ENCODE measurements around the gene NPIPB4.
"Not testable (repeated sequence)": the region's sequence is repeated elsewhere in the genome, so short reads cannot be mapped to it uniquely, and the experiment has no call there.

NPIPB4 gene

GRCh38 chr16:21857656-21858055 is at the start of gene NPIPB4:
NPIPB4 (minus strand) TSS chr16:21857756; CDS start chr16:21857378, 378 bp downstream.
- H3K4me3 ChIP-seq (ENCODE audit: low read depth, low read length); DNase-seq (ENCODE audit: low read depth): not testable (repeated sequence)

GRCh38 chr16:21898998-21899397 is 41.4 kb upstream of the NPIPB4 start:
- DNase-seq (ENCODE audit: low read depth); H3K4me3 ChIP-seq (ENCODE audit: low read depth, low read length): not testable (repeated sequence)

DNA sequence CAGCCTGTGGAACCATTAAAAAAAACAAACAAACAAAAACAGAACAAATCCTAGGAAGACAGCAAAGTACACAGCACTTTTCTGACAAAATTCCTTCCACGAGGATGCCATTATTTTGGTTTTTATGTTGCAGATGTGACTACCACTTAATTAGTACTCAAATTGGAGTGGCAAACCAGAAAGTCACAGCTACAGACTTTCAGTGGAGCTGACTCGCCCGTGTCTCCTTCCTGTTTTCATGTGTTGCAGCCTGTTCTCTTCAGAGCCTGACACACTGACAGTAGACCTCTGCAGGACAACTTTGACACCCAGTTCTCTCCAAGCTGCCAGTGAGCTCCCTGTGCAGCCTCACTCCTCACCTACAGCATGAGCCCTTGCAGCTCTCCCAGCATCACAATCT is 24.4 kb upstream of the NPIPB4 start:
- H3K4me3 ChIP-seq (ENCODE audit: low read depth, low read length); DNase-seq (ENCODE audit: low read depth): not testable (repeated sequence)

DNA sequence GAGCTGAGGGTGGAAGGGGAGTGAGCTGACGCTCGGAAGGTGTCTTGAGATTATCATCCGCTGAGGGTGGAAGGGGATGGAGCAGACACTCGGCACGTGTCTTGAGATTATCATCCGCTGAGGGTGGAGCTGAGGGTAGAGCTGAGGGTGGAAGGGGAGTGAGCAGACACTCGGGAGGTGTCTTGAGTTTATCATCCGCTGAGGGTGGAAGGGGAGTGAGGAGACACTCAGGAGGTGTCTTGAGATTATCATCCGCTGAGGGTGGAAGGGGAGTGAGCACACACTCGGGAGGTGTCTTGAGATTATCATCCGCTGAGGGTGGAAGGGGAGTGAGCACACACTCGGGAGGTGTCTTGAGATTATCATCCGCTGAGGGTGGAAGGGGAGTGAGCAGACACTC is 20.4 kb downstream of the NPIPB4 start:
- not testable (repeated sequence) for DNase-seq (ENCODE audit: low read depth); H3K4me3 ChIP-seq (ENCODE audit: low read depth, low read length)

DNA sequence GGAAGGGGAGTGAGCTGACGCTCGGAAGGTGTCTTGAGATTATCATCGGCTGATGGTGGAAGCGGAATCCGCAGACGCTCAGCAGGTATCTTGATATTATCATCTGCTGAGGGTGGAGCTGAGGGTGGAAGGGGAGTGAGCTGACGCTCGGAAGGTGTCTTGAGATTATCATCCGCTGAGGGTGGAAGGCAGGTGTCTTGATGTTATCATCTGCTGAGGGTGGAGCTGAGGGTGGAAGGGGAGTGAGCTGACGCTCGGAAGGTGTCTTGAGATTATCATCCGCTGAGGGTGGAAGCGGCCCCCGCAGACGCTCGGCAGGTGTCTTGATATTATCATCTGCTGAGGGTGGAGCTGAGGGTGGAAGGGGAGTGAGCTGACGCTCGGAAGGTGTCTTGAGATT is 21.2 kb downstream of the NPIPB4 start:
- DNase-seq (ENCODE audit: low read depth); H3K4me3 ChIP-seq (ENCODE audit: low read depth, low read length): not testable (repeated sequence)

DNA sequence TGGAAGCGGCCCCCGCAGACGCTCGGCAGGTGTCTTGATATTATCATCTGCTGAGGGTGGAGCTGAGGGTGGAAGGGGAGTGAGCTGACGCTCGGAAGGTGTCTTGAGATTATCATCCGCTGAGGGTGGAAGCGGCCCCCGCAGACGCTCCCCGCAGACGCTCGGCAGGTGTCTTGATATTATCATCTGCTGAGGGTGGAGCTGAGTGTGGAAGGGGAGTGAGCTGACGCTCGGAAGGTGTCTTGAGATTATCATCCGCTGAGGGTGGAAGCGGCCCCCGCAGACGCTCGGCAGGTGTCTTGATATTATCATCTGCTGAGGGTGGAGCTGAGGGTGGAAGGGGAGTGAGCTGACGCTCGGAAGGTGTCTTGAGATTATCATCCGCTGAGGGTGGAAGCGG is 21.8 kb downstream of the NPIPB4 start:
- H3K4me3 ChIP-seq (ENCODE audit: low read depth, low read length); DNase-seq (ENCODE audit: low read depth): not testable (repeated sequence)

GRCh38 chr16:21834211-21834610 is 23.3 kb downstream of the NPIPB4 start:
- not testable (repeated sequence) for H3K4me3 ChIP-seq (ENCODE audit: low read depth, low read length); DNase-seq (ENCODE audit: low read depth)

GRCh38 chr16:21829929-21830328 is 27.6 kb downstream of the NPIPB4 start:
- not testable (repeated sequence) for H3K4me3 ChIP-seq (ENCODE audit: low read depth, low read length); DNase-seq (ENCODE audit: low read depth)

DNA sequence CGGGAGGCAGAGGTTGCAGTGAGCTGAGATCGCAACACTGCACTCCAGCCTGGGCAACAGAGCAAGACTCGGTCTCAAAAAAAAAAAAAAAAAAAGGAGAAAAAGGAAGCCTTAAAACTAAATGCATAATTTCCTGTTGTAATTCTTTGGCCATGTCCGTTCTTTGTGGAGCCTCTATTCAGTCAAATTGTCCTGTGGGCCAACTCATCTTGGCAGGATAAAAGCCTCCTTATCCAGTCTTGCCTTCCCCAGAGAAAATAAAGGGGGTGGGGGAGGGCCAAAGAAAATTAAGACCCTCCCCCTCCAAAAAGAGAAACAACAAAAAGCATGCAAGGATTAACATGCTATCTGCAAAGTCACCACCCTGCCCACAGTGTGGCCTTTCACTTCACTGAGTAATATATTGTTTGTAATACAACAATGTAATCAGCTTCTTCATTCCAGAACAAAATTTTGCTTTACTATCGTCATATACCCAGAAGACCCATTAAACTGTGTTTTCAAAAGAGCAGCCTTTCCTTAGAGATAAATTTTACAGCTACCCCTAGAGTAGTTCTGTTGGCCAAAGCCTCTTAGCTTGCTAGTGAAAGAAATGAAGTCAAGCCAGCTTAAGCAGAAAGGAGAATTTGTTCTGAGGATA is 31.4 kb downstream of the NPIPB4 start:
- H3K4me3 ChIP-seq (ENCODE audit: low read depth, low read length), result not testable (repeated sequence)

GRCh38 chr16:21825526-21825925 is 32.0 kb downstream of the NPIPB4 start:
- not testable (repeated sequence) for DNase-seq (ENCODE audit: low read depth); H3K4me3 ChIP-seq (ENCODE audit: low read depth, low read length)

More for the DNA sequence above, 31.4 kb downstream of the NPIPB4 start:
- not testable (repeated sequence) for DNase-seq (ENCODE audit: low read depth)

GRCh38 chr16:21823258-21823657 is 34.3 kb downstream of the NPIPB4 start:
- H3K4me3 ChIP-seq (ENCODE audit: low read depth, low read length); DNase-seq (ENCODE audit: low read depth): not testable (repeated sequence)

DNA sequence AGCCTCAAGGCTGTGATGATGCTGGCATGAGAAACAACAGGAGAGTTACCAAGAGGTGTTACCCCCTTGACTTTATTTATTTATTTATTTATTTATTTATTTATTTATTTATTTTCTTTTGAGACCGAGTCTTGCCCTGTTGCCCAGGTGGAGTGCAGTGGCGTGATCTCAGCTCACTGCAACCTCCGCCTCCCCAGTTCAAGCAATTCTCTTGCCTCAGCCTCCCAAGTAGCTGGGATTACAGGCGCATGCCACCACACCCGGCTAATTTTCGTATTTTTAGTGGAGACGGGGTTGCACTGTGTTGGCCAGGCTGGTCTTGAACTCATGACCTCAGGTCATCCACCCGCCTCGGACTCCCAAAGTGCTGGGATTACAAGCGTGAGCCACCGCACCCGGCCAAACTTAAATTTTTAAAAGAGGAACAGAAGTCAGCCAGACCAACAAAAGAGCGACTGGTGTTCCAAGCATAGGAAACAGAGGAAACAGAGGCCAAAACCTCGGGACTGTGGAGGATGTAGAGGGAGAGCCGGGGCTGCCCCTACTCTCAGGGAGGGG is 36.6 kb downstream of the NPIPB4 start:
- H3K4me3 ChIP-seq (ENCODE audit: low read depth, low read length), result not testable (repeated sequence)

GRCh38 chr16:21820028-21820907 is 37.3 kb downstream of the NPIPB4 start:
- H3K4me3 ChIP-seq (ENCODE audit: low read depth, low read length); DNase-seq (ENCODE audit: low read depth): not testable (repeated sequence)

More for the DNA sequence above, 36.6 kb downstream of the NPIPB4 start:
- DNase-seq (ENCODE audit: low read depth), result not testable (repeated sequence)

DNA sequence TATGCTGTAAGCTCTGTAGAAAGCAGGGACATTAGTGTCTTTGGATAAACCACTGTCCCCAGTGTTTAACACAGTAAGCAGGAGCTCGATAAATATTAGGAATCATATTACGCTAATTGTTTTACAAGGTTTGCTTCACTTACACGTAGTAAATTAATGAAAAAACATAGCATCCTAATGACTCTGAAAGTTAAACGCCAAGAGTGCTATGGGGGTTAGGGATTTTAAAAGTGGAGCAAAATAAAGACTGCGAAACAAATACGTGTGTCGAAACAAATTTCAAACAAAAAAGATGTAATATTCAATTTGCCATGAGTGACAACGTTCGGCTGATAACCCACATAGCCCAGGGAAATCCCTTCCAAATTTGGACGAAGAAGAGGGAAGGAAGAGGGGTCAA is 37.9 kb downstream of the NPIPB4 start:
- H3K4me3 ChIP-seq (ENCODE audit: low read depth, low read length); DNase-seq (ENCODE audit: low read depth): not testable (repeated sequence)

DNA sequence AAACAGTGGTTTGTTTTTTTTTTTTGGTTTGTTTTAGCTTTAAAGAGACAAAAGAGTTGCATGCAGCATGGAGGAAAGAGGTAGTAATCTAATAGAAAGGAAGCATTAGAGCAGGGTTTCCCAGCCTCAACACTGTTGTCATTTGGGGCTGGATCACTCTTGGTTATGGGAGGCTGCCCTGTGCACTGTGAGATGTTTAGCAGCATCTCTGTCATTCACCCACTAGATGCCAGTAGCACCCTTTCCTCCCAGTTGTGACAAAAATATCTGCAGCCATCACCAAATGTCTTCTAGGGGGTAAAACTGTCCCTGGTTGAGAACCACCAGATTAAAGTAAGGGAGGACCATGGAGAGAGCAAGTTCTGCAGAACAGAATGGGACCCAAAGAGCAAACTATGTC is 40.5 kb downstream of the NPIPB4 start:
- H3K4me3 ChIP-seq (ENCODE audit: low read depth, low read length); DNase-seq (ENCODE audit: low read depth): not testable (repeated sequence)

DNA sequence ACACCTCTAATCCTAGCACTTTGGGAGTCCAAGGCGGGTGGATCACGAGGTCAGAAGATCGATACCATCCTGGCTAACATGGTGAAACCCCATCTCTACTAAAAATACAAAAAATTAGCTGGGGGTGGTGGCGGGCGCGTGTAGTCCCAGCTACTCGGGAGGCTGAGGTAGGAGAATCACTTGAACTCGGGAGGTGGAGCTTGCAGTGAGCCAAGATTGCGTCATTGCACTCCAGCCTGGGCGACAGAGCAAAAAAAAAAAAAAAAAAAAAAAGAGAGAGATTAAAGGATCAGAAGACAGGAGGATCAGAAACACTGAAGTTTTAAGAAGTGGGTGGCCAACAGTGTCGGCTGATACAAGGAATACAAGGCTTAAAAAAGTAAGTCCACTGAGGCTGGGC is 41.9 kb downstream of the NPIPB4 start:
- not testable (repeated sequence) for DNase-seq (ENCODE audit: low read depth); H3K4me3 ChIP-seq (ENCODE audit: low read depth, low read length)

- not testable (repeated sequence) for H3K4me3 ChIP-seq (ENCODE audit: low read depth, low read length); DNase-seq (ENCODE audit: low read depth)
These were observed 55.2 kb downstream of the NPIPB4 start for GRCh38 chr16:21802375-21802663.
